HG02938 (cell line): ENCODE results near the gene CCNJ.
A peak's percentile ranks its signal among the peaks of the same experiment; 100 is the strongest.

ENCODE experiments used
- ATAC-seq: cut with Tn5 transposase; IDR thresholded peaks from one replicate; pipeline ENCODE4 v1.9.1; 2021; ENCODE audit warnings: mild to moderate bottlenecking, moderate library complexity; ENCODE audit not compliant: unreplicated experiment

The CCNJ gene

DNA sequence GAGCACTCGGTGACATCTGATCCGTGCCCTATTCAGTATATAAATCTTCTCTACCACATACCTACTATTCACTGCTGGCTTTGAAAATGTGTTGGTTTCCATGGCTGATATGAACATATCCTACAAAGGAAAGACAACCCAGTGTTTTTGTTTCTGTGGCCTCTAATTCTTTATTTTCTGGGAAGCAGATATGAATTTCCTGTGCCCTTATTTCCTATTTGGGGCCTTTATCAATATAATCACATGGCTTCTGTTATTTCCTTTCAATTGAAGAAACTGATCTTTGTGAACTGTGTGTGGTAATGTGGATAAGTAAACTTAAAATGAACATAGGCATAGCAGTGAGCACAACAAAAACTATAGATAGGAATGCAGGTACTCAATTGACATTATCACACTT, 10.6 kb downstream of the CCNJ start:
- no peak for ATAC-seq

DNA sequence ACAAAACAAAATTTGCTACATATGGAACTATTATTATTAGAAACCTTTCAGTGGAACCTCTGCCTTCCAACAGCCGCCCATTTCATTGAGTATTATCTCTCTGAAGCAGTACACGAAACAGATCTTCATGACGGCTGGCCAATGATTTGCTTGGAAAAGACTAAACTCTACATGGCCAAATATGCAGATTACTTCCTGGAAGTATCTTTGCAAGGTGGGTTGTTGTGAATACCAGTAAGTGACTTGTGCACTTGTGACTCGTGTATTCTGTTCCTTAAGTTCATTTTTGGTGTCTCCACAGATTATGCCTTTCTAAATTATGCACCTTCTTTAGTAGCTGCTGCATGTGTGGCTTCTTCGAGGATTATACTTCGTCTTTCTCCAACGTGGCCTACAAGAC, 13.4 kb downstream of the CCNJ start:
- ATAC-seq = no peak

DNA sequence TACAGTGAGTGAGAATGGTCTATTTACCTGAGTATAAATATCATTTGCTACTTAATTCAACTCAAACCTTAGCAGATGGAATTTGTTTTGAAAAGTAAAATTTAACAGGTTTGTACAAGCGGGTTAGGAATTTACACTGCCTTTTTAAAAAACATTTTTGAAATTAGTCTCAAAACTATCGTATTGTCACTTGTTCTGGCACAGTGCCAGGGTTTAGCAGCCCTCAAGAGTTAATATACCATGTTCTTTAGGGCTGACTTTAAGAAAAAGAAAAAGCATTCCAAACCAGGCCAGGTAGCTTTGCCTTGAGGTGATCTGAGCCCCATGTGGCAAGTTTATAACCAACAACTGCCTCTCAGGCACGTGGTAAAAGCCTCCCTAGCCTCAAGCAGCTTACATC, 17.8 kb downstream of the CCNJ start:
- no peak for ATAC-seq

DNA sequence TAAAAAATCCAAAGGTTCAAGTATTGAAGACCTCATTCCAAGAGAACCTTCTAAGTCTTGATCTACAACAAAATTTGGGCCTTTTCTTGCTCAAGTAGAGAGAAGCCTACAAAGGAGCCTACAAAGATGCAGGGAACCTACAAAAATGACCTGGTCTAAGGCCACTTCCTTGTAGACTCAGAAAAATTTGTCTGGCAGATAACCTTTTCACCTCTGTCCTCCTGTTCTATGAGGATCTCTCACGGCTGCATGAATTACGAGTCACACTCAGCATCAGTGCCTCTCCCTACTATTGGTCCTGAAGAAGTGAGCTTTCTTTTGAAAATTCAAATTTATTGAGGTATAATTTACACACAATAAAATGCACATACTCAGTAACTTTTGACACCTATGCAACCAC, 29.3 kb downstream of the CCNJ start:
- ATAC-seq = no peak

DNA sequence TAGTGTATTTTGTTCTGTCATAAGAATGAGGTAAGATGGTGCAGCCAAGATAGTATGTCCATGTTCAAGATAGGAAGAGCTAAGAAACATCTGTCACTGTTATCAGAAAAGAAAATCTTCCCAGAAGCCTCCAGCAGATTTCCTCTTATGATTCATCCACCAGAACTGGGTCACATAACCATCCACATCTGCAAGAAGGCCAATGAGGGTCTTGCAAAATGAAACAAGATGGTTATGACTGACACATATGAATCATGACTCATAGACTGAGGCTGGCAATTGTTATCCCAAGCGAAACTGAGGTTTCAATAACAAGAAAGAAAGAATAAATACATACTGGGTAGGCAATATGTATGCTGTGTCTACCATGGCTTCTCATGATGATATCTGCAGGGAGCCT, 30.3 kb downstream of the CCNJ start:
- no peak for ATAC-seq

DNA sequence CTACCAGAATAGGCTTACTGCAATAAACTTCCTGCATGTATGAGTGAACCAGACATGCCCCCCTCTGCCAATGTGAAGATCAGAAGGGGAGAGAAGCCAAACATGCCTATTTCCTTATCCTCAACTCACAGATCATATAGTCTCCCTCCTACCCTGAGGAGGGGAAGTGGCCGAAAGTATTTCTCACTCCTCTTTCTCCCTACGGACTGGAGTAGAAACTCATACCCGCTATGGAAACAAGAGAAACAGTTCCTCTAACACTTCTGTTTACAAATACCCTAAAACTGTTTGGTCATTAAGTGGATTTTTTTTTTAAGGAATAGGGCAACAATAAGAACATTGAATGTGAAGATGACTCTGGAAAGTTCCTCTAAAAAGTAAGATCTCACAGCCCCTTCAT, 31.4 kb downstream of the CCNJ start:
- ATAC-seq = no peak

DNA sequence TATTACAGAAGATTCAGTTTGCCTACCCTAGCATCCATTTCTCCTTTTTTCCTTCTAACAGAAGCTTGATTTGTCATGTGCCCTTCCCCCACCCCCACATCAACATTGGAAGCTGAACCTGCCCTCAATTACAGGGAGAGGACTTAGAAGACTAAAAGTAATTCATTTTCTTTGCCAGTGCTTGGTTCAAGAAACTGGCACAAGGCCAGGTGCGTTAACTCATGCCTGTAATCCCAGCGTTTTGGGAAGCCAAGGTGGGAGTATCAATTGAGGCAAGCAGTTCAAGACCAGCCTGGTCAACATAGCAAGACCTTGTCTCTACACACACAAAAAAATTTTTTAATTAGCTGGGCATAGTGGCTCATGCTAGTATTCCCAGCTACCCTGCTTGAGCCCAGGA, 32.6 kb downstream of the CCNJ start:
- ATAC-seq = no peak

DNA sequence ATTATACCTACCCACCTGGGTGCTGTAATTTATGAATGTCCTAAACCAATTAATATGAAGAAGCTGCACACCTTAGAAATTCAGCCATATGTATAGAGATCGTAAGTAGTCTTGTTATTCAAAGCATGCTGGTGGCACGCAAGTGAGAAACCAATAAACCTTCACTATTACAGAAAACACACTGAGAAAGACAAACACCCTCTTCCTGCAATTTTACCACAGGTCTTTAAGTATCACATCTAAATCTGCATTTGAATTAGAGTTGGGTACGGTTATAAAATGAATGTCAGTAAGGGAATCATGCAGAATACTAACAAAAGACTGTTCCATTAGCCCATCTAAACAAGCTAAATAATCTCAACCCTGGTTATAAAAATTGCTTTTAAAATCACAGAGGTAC, 33.8 kb downstream of the CCNJ start:
- no peak for ATAC-seq

DNA sequence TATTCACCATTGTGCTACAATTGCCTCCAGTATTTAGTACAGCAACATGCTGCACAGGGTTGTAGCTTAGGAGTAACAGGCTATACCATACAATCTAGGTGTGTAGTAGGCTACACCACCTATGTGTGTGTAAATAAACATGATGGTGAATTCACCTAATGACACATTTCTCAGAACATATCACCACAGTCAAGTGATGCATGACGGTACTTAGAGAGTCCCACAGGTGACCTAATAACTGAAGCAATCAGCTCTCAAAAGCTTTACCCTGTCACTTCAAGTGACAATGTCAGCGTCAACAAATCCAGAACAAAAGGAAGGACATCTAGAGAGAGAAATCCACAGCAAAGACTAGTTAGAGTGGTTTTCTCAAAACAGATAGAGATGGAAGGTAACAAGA, 38.8 kb downstream of the CCNJ start:
- ATAC-seq = no peak

DNA sequence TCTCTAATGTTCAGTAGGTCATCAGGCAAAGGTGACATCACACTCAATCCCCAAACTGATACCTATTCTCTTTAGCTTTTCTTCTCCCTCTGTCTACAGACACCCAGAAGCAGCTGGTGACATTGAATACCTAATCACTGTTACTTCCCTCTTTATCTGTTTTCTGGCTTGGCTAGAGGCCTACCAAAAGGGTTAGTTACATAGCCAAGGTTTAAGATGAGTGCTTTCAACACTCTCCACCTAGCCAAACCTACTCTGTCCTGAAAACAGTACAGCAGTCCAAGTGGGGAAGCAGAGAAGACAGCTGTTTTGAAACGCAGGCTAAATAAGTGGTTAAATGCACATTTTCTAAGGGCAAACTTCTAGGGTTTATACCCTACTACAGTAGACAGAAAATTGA, 39.4 kb downstream of the CCNJ start:
- no peak for ATAC-seq

DNA sequence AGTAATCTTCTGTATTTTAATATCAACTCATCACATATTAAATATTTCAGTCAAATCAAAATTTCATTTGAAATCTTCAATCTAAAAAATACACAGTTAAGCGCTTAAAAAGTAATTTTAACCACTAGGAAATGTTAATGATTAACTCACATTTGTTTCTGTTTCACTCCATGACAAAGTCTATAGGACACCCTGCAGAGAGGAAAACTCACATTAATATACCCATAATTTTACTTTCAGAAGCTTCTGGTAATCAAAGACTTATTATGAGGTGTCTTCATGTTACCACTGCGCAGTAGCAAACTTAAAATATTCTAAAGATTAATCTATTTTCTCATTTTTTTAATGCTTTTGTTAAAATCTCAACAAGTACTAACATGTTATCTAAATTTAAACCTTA, 45.7 kb downstream of the CCNJ start:
- ATAC-seq = no peak

DNA sequence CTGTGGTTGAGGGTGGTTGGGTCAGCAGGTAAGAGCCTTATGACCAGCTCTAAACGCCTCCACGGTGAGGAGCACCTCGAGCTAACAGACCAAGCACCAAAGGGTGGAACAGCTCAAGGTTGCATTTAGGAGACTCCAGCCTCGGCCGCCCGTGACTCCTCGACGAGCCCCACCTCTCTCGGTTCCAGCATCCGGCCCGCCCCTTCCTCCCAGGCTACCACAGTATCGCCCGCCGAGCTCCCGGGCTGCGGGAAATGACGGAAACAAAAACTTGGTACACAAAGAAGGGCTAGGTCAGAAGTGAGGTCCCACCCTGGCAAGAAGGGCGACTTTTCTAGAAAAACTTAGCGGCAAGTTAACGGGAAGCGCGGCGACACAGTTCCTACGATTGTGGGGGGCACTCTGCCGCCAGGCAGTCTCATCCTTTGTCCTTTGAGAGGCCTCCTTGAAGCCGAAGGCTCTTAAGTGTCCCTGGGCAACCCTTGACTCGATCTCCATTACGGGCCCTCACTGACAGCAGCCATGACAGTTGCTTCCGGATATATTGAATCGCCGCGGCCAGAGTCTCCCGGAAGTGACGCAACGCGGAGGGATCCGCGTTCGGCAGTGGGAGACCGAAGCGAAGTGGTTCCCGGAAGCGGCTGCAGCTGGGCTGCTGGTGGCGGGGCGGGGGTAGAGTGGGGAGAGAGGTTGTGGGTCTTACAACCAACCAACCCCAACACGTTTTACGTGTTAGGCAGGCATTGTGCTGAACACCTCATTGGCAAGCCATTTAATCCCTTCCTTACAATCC, 46.5 kb downstream of the CCNJ start:
- ATAC-seq = peak; percentile 86

DNA sequence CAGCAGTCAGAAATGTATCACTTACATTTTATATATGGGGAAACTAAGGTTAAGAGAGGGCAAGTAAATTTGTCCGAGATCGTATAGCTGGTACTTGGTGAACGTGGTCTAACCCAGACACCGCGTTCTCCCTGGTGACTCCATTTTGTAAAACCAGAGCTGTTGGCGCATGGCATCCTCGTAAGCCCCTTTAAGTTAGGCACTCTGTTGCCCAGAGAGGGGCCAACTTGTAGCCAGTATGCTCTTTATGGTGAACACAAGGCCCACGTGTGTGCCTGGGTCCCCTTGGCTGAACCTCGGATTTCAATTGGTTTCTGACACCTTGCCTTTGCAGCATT, 47.0 kb downstream of the CCNJ start:
- no peak for ATAC-seq

DNA sequence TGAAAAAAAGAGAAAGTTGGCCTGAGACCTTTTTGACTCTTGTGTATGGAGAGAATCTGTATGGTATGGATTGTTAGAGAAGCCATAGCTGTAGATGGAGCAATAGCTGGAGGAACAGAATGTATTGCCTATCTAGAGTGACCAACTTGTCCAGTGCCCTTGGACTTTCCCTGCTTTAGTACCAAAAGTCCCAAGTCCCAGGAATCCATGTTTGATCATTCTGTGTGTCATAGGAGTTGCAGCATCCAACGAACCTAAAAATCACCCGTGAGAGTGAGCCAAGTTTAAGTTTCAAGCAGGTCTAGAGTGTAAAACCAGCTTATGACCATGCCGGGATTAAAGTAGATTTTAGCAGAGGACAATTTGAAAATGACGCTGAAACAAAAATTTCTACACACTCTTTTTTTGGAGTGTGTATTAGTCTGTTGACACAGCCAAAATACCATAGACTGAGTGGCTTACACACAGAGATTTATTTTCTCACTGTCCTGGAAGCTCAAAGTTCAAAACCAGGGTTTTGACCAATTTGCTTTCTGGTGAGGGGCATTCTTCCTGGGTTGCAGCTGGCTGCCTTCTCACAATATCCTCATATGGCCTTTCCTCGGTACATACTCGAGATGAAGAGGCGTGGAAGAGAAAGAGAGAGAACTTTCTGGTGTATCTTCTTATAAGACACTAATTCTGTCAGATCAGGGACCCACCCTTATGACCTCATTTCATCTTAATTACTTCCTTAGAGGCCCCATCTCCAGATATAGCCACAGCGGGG, 49.8 kb downstream of the CCNJ start:
- ATAC-seq = no peak

DNA sequence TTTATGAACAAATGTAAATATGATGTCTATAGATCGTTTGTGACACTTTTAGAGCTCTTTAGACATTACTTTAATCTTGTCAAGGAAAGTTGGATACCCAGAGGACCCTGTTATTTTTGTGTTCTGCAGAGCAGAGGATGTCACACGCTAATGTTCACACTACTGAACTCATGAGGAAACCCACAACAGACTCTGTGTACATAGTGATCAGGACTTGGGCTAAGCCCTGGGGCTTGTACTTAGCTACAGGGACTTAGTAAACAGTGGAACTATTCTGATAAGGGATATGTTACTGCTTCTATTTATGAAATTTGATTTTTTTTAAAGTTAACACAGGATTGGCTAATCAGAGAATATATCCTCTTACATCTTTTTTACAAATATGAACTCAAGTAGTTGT, 50.6 kb downstream of the CCNJ start:
- ATAC-seq = no peak

DNA sequence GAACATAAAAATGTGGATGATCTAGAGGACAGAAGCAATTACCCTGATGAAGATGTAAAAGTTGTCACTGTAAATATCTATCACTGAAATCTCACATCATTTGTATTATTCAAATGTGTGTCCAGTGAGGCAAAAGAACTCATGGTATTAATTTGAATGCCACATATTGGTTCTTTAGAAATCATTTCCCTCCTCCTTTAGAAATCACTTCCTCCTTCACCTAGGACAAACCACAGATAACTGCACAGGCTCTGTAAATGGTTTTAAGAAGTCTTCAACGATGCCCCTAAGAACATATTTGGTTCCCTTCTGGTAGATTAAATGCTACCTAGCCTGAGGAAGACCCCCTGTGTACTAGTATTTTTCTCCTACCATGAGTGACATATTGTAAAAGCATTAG, 53.6 kb downstream of the CCNJ start:
- no peak for ATAC-seq

DNA sequence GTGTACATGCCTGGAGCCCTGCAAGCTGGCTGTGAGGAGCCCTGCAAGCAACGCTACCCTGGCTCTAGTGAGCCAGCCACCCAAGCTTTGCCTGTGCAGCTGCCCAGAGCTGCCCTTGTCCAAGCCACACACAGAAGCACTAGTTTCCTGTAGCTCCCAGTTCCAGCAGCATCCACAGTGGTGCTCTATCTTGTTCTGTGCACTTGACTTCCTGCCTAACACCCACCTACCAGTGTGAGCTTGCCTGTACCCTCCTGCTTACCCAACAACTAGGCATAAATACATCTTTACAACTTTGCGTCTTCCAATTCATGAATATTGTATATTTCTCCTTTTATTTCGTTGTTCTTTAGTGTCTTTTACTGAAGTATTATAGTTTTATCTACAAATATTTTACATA, 54.5 kb downstream of the CCNJ start:
- no peak for ATAC-seq

DNA sequence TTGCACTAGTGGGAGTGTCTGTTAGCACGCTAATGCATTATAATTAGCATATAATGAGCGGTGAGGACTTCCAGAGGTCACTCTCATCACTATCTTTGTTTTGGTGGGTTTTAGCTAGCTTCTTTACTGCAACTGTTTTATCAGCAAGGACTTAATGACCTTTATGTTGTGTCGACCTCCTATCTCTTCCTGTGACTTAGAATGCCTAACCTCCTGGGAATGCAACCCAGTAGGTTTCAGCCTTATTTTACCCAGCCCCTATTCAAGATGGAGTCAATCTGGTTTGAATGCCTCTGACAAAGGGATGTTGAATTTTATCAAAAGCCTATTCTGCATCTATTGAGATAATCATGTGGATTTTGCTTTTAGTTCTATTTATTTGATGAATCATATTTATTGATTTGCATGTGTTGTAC, 64.2 kb downstream of the CCNJ start:
- no peak for ATAC-seq
